Measurements from ENCODE around the gene DPP4. TPM values are rescaled to one million over a fixed set of nuclear protein-coding genes. Genes with fewer than 3 reads are reported as not detected.

The DPP4 gene
- total and polyA plus RNA-seq, 2 of the 4 experiments (the other 2 are of a cell fraction) = 13.2 to 19.0 TPM

- Histone ChIP-seq H2AK9ac (replicated peaks; ENCODE audit: low read depth, low read length, poor library complexity) (peak overlapping the region; percentile 10), H3K36me3 (ENCODE audit: control insufficient read depth, insufficient read depth, low read length) (no peaks in the 10 kb centered on the region), H3K79me1 (ENCODE audit: low read depth in 1 of 2, low read length in 2 of 2) (no peaks in the 10 kb centered on the region), H2AK5ac (ENCODE audit: low read depth, low read length) (peak overlapping the region; percentile 76), H3K9ac (ENCODE audit: low read depth, low read length) (no peak overlapping the region), H2BK15ac (ENCODE audit: low read depth, low read length) (peak overlapping the region; percentile 29; the same call in 2 of the 3 replicates), H3K27ac (ENCODE audit: insufficient read depth, low read length) (no peak overlapping the region), H2BK20ac (ENCODE audit: low read depth, low read length) (peak overlapping the region; percentile 48), H3K4me1 (ENCODE audit: control insufficient read depth, insufficient read depth, low read length) (peaks cover 24% of the 10 kb centered on the region), H3K14ac (replicated peaks; ENCODE audit: low read depth, low read length) (peak overlapping the region; percentile 68; the same call in 1 of the 2 replicates), H4K20me1 (ENCODE audit: insufficient read depth, low read length) (peaks cover 3% of the 10 kb centered on the region; the same call in 1 of the 2 replicates), H3K23ac (ENCODE audit: low read depth, low read length) (peak overlapping the region; percentile 91), H3K9me3 (ENCODE audit: control insufficient read depth, insufficient read depth, low read length) (peaks cover 7% of the 10 kb centered on the region), H3K56ac (ENCODE audit: extremely low read depth, insufficient read depth, low read length) (no peak overlapping the region), H3K27me3 (ENCODE audit: control insufficient read depth, insufficient read depth, low read length) (no peaks in the 10 kb centered on the region), H2AFZ (replicated peaks; ENCODE audit: low read length, poor library complexity) (peak overlapping the region; percentile 61), H3K18ac (ENCODE audit: low read depth, low read length) (peak overlapping the region; percentile 21), H3K9me1 (ENCODE audit: insufficient read depth, low read length) (peaks cover 4% of the 10 kb centered on the region), H3K4me3 (ENCODE audit: insufficient read depth, low read depth, low read length) (no peak overlapping the region), H4K5ac (ENCODE audit: low read depth, low read length) (peak overlapping the region; percentile 6; the same call in 1 of the 2 replicates), H4K8ac (ENCODE audit: low read depth in 2 of 2, low read length in 2 of 2) (peak overlapping the region in 1 of 2 experiments; percentile 13; a peak in 2 of 4 replicates), H2BK5ac (ENCODE audit: low read depth, low read length, poor library complexity, severe bottlenecking) (peak overlapping the region; percentile 38), H4K91ac (ENCODE audit: insufficient read depth, low read depth, low read length) (peak overlapping the region; percentile 5; the same call in 1 of the 2 replicates), H2BK120ac (ENCODE audit: low read depth, low read length) (peak overlapping the region; percentile 62), H3K4me2 (ENCODE audit: low read depth, low read length) (no peak overlapping the region), H3K4ac (ENCODE audit: low read depth, low read length) (peak overlapping the region; percentile 73)
- 50% methylated on average over 2 of the region's 6 CpGs; no CpG with 5 or more reads in 1 of the 2 experiments for WGBS, 2 experiments (ENCODE audit: extremely low coverage in 2 of 2, insufficient read length in 1 of 2)
- no TSS peak for BruUV-seq (replicated peaks)
- ChIA-PET POLR2A (ENCODE audit: unreplicated experiment) (no interaction called here), CTCF (no interaction called here)
- dilution Hi-C loops (cut with HindIII; ENCODE audit: low sequenced_read_pairs, unreplicated experiment) (no loop called here), in situ Hi-C loops (cut with MboI; ENCODE audit: low sequenced_read_pairs) (no loop called here), intact Hi-C loops (cut with micrococcal nuclease) (loop anchor here (5.0 kb wide), 4 partner anchors 48 to 222 kb away; partner anchors contain the start of gene FAP)
- TF ChIP-seq CEBPB (IDR thresholded peaks at IDR 0.05; ENCODE audit: low read depth, low read length) (no peak), MAFK (IDR thresholded peaks at IDR 0.05; ENCODE audit: low read depth, low read length) (peak; percentile 50), FOS (IDR thresholded peaks at IDR 0.05; ENCODE audit: low read depth, low read length) (0 out of 2 replicates have a peak, but pooled peaks have one; percentile 16), MXI1 (IDR thresholded peaks at IDR 0.05; ENCODE audit: borderline replicate concordance, low read depth, low read length) (no peak), MAZ (IDR thresholded peaks at IDR 0.05; ENCODE audit: borderline replicate concordance, low read depth, low read length) (0 out of 2 replicates have a peak, but pooled peaks have one; percentile 20)
- ATAC-seq (ENCODE audit: low read depth) (peak; percentile 15), DNase-seq (peak; percentile 85)
Measured at GRCh38 chr2:162074928-162075688, 1.1 kb upstream of the DPP4 start.
